Measurements from ENCODE around the gene RNF148. TPM values are rescaled to one million over a fixed set of nuclear protein-coding genes. Genes with fewer than 3 reads are reported as not detected.

RNF148 gene, protein sequence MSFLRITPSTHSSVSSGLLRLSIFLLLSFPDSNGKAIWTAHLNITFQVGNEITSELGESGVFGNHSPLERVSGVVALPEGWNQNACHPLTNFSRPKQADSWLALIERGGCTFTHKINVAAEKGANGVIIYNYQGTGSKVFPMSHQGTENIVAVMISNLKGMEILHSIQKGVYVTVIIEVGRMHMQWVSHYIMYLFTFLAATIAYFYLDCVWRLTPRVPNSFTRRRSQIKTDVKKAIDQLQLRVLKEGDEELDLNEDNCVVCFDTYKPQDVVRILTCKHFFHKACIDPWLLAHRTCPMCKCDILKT
- total RNA-seq: 0.16 and 0.26 TPM in 2 replicates

DNA sequence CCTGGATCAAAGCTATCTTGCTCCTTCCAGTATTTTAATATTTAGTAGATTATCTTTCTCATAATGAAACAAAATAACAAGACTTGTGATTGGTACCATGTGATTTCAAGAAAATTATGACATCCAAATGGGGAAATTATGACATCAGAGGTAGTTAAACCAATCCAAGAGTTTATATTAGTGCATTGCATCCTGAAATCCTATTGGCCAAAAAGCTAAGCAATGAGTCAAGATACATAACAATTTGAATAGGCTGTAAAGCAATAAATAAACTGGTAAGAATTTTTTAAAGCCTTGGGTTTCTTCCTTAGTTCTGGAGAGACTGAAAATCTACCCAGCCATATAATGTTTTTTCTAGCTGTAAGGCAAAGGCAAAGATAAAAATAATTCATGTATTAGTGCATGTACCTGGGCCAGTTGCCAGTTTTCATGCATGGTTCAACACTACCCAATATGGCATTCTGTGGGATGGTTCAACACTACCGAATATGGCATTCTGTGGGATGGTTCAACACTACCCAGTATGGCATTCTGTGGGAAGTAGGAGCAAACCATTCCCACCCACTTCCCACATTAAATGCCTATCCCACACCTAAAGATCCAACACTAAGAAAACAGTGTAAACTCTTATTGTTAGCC is at the start of gene RNF148:
RNF148 (minus strand) TSS at position 51 of the 639 bp plus-strand sequence. CDS start 172 bp downstream, outside the sequence.

DNA sequence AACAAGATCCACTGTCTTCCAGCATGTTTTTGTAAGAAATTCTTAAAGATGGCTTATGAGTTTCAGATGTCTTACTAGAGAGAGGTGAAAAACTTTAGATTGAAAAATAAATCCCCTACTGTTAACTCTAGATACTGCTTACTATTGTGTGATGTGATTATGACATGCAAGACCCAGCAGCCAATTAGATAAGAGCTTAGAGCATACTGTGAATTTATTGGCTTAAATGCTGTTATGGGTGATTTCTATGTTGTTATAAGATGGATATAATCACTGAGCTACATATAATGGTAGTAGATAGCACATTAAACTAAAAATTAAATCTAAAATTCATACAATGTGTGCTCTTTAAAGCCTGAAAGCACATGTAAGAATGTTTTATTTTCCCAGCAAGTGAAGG is 3.7 kb downstream of the RNF148 start, which contains the start of gene RNF133:
RNF133 (minus strand) TSS at position 101 of the 400 bp plus-strand sequence. CDS start 199 bp downstream, outside the sequence.

Other genes with a start within 250 kb of the RNF148 start
- 0.16 and 0.34 TPM in 2 replicates for gene RNF133, start 3.8 kb downstream of the RNF148 start, total RNA-seq
- 11.8 and 16.6 TPM in 2 replicates for gene CADPS2, start 183.5 kb upstream of the RNF148 start, total RNA-seq

Measured in bronchial smooth muscle cell (primary cell).